ENCODE results near the gene PRPF40A.
A peak's percentile ranks its signal among the peaks of the same experiment; 100 is the strongest.
"Not testable (repeated sequence)": the region's sequence is repeated elsewhere in the genome, so short reads cannot be mapped to it uniquely, and the experiment has no call there.

Gene PRPF40A

DNA sequence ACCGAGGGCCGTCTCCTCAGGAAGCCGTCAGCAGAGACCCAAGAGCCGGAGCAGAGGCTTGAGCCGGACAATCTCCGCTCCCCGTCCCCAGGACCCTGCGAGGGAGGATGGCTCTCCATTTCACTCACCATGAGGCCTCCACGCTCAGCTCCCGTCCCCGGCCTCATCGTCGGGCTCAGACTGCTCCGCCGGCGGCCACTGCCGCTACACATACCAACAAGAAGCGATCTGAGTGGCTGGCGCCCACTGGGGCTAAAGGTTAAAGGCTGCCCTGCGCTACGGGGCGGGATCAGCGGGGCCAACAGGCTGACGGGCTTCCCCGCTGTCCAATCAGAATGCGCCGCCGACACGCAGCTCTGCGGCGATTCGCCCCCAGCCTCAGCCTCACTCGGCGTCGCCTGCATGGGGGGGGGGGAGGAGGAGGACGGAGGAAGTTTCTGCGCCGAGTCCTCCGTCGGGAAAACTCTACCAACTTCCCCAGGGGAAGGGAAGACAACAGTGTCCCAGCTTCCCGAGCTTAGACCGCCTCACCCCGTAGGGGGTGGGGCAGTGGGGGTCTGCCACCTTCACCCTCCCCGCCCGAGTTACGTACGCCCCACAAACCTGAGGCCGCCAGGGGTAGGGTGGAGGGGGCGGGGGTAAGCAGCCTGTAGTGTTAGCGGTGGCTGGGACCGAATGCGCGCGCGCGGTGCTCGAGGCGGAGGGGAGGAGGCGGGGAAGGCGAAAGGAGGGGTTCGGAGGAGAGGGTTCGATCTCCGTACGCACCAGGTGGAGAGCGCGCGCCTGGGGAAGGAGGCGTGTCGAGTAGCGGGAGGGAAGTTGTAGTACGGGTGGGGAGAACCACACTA, at the start of gene PRPF40A:
Gene PRPF40A, minus strand, starts transcription at position 234 of the 848 bp plus-strand sequence. Its CDS starts 22 bp downstream, at position 212.
- peak; percentile 98 for DNase-seq

DNA sequence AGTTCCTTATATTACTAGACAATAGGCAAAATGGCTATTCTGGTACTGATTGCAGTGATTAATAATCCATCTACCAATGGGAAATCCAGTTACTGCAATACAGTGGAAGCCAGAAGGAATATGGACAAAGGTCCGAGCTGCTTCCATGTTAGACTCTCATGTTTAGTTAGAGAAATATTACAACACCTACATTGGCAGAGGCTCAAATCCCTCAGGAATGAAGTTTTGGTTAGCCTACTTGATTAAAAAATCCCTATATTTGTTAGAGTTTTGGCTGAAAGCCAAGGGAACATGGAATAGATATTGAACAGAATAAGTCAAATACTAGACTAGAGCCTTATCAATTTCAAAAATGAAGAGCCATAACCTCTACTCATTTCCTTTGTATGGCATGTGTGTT, 49.7 kb upstream of the PRPF40A start:
- DNase-seq: no peak

DNA sequence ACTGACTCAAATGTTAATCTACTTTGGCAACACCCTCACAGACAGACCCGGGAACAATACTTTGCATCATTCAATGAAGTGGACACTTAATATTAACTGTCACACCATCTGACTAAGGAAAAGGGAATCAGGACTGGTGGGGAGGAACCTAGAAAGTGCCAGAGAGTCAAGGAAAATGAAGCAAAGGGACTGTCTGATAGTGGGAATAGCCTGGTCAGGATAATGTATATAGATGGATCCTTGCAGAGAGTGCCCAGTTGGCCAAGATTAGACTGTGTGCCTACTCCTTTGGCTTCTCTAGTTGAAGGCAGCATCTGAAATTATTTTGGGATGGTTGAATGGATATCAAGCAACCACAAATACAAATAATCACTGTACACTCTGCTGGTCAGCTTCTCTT, 46.4 kb upstream of the PRPF40A start:
- DNase-seq: no peak

DNA sequence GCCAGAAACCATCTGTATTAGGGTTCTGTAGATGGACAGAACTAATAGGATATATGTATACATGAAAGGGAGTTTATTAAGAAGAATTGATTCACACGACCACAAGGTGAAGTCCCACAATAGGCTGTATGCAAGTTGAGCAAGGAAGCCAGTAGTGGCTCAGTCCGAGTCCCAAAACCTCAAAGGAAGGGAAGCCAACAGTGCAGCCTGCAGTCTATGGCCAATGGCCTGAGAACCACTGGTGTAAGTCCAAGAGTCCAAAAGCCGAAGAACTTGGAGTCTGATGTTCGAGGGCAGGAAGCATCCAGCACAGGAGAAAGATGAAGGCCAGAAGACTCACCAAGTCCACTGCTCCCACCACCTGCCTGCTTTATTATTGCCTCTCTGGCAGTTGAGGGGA, 45.9 kb upstream of the PRPF40A start:
- not testable (repeated sequence) for DNase-seq

DNA sequence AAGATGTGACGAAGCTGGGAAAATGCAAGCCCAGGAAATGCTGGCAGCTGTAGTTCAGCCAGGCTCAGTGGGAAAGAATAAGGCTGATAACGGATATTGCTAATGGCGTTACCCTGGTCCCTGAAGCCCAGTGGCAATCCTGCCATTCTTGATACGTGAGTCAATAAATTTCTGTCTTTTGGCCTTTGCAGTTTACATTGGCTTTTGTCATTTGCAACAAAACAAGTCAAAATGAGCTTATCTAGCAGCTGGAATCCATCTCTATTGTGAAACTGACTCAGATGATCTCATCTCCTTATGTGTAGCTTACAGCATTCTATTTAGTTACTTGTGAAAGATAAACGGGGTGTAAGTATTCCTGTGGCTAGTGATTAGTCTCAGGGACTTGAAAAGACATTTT, 44.9 kb upstream of the PRPF40A start:
- no peak for DNase-seq

DNA sequence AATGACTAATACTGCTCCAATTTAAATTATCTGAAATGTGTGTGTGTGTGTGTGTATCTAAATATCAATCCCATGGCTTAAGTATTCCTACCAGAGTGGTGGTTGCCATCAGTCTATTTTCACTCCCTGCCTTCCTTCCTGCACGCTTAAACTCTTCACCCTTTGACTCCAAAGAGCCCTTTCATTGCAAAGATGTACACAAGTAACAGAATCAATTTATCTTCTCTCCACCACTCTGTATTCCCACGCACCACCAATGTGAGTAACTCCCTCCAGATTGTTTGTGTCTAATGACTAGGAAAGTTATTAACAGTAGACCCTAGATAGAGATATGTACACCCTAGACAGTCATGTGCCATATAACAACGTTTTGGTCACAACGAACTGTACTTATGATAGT, 44.0 kb upstream of the PRPF40A start:
- DNase-seq: no peak

DNA sequence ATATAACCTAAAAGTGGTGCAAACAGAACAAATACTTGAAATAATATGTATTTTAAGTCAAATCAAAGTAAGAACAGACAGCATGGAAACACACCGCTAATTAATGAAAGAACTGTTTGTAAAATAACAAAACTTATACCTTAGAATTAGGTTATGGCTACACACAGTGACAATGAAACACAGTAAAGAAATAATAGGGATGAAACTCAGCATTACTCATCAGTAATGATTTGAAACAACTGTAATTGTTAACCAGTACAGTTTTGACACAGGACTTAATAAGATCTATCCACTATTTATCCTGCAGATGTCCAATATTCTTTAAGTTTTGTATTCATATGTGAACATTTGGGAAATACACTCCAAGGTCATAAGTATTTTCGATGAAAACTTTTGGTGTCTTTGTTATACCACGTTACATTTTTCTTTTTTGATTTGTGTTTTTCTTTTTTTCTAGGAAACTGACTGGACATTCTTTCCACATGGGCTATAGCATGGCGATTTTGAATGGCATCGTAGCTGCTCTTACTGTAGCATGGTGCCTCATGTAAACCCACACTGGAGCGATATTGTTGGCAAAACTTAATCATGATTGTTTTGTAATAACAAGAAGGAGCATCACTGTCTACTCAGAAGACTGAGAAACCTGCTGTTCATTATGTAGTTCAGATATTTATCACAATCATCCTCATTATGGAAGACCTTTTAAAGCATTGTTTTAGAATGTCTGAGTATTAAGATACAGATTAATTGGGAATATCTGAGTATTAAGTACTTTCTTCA, 42.2 kb upstream of the PRPF40A start:
- DNase-seq: no peak

DNA sequence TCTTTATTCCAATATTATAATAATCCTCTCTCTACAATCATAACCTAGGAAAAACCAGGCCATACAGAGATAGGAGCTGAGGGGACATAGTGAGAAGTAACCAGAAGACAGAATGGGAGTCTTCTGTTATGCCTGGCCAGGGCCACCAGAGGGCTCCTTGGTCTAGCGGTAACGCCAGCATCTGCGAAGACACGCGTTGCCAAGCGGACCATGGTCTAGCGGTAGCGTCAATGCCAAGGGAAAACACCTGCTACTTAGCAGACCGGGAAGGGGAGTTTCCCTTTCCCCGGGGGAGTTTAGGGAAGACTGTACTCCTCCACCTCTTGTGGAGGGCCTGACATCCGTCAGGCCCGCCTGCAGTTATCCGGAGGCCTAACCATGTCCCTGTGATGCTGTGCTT, 37.8 kb upstream of the PRPF40A start:
- no peak for DNase-seq

DNA sequence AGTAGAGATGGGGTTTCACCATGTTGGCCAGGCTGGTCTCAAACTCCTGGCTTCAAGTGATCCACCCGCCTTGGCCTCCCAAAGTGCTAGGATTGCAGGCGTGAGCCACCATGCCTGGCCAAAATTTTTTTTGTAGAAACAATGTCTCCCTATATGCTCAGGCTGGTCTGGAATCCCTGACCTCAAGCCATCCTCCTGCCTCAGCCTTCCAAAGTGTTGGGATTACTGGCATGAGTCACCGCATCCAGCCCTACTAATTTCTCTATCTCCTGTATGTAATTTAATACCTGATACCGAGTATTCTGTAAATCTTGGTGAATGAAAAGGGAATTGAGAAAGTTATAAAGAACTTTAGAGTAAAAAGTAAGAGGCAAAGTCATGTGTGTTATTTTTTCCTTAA, 30.5 kb upstream of the PRPF40A start:
- DNase-seq: not testable (repeated sequence)

DNA sequence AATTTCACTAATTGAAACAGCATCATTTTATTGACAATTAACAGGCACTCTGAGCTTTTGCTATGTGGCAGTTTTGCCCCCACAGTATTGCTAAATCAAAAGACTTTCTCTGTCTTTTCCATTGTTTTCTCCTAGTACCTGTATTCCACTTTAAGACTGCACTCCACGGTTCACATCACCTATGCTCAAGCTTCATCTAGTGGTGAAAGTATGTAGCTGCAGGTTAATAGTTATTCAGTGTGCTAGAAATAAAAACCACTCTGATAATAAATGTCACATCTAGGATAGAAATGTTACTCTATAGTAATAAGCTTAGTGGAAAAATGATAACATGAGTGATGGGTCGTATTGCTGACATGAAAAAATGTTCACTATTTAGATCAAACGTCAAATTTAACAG, 25.7 kb upstream of the PRPF40A start:
- no peak for DNase-seq

DNA sequence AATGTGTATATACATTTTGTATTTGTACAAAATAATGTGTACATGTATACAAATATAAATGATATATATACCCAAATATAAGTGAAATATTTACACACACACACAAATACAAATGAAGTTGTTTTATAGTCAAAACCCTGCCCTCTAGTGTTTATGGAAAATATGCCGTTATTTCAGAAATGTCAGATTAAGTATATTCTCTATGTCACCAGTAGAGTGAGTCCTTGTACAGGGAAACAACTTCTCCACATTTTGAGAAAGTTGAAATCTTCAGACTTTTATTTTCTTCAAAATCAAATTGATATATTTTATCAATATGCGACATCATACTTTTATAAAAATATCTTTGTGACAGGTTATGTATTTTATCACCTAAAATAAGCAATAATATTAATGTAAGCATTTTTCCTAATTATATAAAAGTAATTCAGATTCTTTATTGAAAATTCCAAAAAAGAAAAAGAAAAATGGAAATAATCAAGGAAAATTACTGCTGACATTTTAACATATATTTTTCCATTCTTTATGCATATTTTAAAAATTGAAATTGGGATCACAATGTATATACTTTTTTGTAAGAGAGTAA, 23.6 kb upstream of the PRPF40A start:
- peak; percentile 27 for DNase-seq

DNA sequence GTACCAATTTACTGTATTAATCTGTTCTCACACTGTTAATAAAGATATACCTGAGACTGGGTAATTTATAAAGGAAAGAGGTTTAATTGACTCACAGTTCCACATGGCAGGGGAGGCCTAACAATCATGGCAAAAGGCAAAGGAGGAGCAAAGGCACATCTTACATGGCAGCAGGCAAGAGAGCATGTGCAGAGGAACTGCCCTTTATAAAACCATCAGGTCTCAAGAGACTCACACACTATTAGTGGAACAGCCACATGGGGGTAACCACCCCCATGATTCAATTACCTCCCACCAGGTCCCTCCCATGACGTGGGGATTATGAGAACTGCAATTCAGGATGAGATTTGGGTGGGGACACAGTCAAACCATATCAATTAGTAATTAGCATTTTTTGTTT, 22.4 kb upstream of the PRPF40A start:
- DNase-seq: not testable (repeated sequence)

DNA sequence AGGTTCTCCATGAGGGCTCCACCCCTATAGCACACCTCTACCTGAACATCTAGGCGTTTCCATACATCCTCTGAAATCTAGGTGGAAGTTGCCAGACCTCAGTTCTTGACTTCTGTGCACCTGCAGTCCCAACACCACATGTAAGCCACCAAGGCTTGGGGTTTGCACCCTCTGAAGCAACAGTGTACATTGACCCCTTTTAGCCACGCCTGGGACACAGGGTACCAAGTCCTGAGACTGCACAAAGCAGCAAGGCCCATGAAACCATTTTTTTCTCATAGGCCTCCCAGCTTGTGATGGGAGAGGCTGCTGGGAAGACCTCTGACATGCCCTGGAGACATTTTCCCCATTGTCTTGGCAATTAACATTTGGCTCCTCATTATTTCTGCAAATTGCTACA, 21.2 kb upstream of the PRPF40A start:
- DNase-seq: no peak

DNA sequence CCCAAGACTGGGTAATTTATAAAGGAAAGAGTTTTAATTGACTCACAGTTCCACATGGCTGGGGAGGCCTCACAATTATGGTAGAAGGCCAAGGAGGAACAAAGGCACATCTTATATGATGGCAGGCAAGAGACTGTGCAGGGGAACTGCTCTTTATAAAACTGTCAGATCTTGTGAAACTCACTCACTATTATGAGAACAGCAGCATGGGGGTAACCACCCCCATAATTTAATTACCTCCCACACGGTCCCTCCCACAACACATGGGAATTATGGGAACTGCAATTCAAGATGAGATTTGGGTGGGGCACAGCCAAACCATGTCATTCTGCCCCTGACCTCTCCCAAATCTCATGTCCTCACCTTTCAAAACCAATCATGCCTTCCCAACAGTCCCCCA, 20.2 kb upstream of the PRPF40A start:
- DNase-seq: not testable (repeated sequence)

DNA sequence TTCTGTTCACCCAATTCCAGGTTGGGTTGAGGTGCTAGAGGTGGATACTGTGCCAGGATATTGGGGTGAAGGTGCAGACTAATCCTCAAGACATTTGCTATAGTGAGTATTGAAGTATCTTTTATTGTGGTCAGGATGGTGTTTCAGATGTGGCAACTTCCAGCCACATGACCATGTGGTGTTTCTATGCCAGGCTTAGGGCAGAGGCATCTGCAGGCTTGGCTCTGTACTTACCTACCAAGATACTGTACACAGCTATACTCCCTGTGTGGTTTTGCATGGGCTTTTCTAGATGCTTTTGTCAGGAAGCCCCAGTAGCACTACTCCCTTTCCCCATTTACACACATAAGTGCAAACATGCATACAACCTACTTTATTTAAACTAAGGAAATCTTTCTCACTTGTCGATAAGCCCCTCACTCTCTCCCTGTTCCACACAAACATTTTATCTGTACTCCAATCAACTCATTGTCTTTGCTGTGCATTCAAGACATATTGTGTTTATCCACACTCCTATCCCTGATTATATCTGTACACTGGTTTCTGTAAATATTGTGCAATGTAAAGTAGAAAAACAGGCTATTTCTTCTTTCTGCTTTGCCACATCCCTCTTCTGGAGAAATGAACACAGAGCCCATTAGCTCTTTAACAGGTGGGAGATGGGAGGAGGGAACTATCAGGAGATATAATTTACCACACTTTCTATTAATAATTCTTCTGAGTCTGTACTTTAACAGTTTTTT, 13.5 kb upstream of the PRPF40A start:
- DNase-seq: no peak

DNA sequence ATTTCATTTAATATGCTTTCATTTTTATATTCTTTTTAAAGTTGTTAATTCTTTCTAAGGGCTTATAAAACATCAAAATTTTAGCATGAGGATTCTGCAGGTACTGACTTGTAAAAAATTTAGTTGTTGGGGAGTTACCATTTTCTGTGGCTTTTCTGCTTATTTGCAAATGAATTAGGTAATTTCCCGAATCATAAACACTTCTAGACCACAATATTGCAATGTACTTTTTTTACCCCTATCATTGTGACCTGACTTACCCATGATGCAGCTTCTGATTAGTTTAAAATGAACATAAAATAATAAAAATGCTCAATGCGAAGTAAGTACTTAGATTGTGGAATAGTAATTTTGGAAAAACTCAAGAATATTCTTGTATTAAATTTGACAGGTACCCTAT, 12.6 kb upstream of the PRPF40A start:
- no peak for DNase-seq

DNA sequence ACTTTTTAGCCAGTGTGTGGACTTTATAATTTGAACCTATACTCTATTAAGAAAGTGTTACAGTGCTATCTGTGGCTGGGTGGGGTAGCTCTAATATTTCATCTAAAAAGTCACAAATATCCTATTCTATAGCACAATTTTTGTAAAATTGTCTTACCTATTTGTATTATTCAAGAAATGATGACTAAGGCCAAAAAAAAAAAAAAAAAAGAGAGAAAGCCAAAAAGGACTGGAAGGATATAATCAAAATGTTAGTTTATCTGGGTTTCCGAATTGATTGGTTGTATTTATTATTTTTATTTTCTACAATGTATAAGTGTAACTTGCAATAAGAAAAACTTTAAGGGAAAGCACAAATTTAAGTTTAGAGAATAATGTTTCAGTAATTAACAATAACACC, 6.7 kb upstream of the PRPF40A start:
- no peak for DNase-seq

DNA sequence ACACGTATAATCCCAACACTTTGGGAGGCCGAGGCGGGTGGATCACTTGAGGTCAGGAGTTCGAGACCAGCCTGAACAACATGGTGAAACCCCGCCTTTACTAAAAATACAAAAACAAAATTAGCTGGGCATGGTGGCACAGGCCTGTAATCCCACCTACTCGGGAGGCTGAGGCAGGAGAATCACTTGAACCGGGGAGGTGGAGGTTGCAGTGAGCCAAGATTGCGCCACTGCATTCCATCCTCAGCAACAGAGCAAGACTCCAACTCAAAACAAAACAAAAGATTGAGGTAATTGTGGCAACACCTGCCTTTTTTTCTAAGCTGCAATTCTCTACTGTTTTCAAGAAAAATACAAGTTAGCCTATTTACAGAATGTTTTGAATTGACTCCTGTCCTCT, 5.4 kb upstream of the PRPF40A start:
- DNase-seq: not testable (repeated sequence)

DNA sequence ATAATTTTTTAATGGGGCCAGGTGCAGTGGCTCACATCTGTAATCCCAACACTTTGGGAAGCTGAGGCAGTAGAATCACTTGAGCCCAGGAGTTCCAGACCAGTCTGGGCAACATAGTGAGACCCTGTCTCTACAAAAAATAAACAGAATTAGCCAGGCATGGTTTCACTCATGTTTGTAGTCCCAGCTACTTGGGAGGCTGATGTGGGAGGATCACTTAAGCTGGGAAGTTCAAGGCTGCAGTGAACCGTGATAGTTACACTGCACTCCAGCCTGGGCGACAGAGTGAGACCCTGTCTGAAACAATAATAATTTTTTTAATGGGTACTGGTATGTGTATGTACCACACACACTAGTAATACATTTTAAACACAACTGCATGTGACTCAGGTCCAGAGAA, 3.5 kb upstream of the PRPF40A start:
- DNase-seq: no peak

DNA sequence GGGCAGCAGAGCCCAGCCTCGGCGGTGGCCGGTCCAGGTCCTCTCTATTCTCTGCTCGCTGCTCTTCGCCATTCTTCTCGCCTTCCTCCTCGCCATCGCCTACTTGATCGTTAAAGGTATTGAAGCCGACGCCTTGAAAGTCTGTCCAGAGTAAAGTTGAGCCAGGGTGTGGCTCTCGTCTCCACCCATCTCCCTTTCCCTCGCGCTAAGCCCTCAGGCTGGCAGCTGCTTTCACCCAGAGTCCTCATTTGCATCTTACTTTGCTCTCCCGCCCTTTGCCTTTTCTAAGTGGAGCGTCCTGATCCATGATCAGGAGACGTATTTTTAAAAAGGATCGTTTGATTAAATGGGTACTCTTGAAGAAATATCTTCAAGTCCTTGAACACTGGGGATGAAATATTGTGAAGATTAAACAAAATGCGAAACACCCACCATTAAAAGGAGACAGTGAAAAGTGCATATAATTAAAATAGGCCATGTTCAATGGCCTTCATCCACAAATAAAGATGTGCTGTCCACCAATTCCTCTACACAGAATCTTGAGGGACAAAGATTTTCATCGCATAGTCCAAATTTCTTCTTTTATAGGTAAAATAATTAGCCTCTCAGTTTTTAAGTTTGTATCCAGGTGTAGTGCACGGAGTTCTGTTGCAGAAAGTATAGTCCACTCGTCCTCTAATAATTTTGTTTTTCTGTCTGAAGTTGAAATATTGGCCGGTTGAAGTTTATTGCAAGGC, 1.8 kb upstream of the PRPF40A start:
- DNase-seq: no peak

DNA sequence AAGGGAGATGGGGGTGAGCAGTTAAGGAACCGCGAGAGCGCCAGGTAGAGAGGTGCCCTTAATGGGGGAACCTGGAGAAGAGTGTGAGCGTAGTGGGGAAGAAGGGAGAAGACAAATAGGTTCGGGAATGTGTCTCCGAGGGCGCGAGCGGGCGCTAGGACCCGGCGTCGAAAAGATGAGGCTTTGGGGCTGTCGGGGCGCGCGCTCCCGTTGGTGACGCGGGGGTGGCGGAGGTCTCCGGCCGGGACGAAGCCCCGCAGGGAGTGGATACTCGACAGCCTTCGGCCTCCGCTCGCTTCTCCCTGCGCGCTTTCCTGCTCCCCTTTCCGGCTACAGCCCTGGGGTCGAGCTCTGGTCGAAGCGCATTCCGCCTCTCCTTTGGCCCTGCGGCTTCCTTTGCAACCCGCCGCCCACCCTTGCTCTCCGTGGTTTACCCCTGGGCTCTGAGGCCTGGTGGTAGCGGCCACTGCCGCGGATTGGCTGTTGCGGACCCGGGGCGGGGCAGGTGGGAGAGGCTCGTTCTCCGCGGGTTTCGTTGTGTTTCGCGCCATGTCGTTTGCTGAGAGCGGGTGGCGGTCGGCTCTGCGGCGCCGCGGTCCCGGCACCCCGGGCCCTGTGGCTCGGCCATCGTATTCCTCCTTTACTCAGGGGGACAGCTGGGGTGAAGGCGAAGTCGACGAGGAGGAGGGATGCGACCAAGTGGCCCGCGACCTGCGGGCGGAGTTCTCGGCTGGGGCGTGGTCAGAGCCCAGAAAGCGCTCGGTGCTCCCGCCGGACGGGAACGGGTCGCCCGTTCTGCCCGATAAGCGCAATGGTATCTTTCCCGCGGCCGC, 1.0 kb upstream of the PRPF40A start, which contains the start of gene ARL6IP6:
Gene ARL6IP6, plus strand, starts transcription at position 545 of the 833 bp plus-strand sequence. Its CDS starts 5 bp downstream, at position 550.
- DNase-seq: peak; percentile 85

Measured in amniotic stem cell (primary cell).